Stimulated activated CD8-positive, alpha-beta memory T cell treated with anti-CD3 and anti-CD28 coated beads, Interleukin-15, amount 100 ng/mL, for 24 hours (primary cell): Measurements from ENCODE around the gene BPIFB3.
"Not testable (repeated sequence)": the region's sequence is repeated elsewhere in the genome, so short reads cannot be mapped to it uniquely, and the experiment has no call there.

Experiments
- DNase-seq: peaks from one replicate; pipeline ENCODE4 v3.0.0-alpha.2; 2020; ENCODE audit warnings: low read depth

The BPIFB3 gene

DNA sequence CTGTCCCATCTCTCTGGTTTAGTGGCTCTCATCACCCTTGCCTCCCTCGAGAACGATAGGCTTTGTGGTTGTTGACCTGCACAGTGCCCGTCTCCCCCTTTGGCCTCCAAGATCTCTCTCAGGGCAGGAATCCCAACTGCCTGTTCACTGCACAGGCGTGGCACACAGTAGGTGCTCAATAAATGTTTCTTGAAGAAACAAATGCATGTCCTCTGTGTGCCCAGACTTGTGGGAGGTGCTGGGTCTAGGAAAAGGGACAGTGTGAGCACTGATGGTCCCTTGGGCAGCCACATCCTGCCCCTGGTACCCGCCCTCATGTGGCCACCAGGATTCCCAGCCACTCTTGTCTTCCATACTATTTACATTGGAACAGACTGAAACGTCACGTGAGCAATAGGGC is 24.8 kb upstream of the BPIFB3 start:
- DNase-seq, result no peak

DNA sequence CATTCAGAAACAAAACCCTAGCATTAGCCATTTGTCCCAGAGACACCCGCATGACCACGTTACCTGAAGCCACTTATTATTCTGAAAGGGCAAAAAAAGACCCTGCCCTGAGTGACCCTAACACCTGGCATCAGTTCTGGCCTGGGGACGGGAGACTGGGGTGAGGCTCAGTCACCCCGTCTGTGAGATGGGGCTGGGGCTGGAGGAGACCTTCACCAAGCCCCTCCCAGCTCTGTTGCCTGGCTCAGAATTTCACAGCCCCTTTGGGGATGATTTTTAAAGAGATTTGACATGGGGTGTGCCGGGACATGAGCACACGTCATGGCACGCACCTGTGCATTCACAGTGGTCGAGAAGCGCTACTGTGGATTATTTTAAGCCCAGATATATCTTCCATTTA is 23.6 kb upstream of the BPIFB3 start:
- no peak for DNase-seq

DNA sequence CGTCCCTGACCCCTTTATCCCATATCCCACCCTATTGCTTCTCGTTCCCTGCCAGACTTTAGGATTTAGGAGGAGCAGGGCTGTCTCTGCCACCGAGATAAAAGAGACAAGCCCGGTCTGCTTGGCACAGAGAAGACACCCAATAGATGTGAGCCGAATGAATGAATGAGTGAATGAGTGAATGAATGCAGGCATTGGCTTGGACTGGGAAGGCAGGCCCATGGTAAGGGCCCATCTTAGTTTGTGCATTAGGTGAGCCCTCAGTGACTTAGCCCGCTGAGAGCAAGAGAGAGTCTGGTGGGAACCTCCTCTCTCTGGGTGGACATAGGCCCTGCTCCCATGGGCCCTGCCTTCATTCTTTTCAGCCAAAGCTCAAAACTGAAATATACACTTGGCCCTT is 23.1 kb upstream of the BPIFB3 start:
- no peak for DNase-seq

DNA sequence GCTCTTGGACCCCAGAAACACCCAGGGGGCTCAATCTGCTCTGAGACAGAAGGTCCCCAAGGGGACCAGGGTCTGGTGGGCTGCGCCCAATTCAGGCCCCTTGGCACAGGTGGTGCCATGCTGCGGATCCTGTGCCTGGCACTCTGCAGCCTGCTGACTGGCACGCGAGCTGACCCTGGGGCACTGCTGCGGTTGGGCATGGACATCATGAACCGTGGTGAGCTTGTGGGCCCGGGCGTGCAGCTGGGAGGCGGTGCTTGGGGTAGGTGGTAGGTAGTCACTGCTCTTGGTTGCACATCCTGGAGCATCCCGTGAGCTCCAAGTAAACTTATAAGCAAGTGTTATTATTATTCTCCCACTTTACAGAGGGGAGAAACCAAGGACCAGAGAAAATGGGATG is 22.2 kb upstream of the BPIFB3 start, which contains the start of gene BPIFB6:
TSS of gene BPIFB6 (plus strand) at position 118 of the 400 bp plus-strand sequence. CDS start at position 118, 0 bp downstream.
- DNase-seq, result no peak

DNA sequence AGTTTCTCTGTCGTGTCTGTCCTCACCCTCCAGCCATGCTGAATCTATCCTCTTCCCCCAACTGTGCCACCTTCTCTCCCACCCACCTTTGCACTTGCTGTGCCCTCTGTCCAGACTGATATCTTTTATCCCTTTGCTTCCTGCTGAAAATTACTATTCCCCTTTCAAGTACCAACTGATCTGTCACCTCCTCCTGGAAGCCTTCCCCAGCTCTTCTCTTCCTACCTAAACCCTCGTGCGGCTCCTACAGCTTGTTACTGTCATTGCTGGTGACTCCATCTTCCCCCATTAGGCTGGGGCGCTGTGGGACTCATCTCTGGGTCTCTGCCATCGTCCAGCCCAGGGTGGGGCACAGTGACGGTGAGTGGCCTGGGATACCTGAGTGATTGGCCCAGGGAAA is 21.1 kb upstream of the BPIFB3 start:
- no peak for DNase-seq

DNA sequence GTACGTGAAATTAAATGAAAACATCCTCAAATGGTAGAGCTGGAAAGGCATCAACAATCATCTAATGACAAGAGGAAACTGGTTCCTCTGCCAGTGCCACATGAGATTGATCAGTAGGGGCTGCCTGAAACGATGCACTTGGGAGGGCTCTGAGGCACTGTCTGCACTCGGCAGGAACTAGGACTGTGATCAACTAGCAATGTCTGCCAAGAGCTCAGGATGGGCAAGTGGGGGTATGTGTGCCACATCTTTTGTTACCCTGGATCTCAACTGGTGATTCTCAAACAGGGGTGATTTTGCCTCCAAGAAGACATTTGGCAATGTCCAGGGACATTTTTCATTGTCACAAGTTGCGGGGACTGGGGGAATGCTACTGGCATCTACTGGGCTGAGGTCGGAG is 20.3 kb upstream of the BPIFB3 start:
- no peak for DNase-seq

DNA sequence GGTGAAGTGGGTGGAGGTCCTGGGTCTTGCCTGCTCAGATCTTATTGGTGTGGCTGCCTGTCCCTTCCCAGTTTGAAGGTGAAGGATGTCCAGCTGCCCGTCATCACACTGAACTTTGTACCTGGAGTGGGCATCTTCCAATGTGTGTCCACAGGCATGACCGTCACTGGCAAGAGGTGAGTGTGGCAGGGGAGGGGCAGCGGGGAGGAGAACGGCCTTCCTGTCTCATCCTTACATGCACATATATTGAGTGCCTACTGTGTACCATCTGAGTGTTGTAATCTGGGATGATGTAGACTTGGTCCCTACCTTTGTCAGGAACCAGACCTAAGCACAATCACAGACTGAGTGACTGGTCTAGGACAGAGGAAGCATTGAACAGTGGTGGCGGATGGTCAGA is 19.6 kb upstream of the BPIFB3 start:
- DNase-seq, result no peak

DNA sequence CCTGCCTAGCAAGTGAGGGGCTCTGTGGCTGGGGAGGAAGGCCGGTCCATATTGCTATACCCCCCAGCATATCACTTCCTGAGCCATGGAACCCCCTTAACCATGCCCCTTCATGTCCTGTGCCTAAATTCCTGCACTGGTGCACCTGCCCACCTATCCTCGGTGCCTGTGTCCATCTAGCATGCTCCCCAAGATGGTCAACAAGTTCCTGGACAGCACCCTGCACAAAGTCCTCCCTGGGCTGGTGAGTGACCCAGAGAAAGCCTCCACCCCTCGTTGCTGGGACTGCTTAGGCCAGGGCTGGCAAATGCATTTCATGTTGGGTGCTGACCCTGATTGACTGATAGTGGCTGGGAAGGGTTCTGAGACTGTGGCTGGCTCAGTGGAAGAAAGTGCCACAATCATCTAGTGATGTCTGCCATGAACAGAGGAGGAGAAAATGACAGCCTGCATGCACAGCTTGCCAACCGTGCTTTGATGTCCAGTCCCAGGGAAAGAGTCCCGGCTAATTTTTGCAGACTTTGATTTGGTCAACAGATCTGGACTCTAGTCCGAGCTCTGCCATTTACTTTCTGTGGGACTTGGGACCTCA is 18.7 kb upstream of the BPIFB3 start:
- DNase-seq, result no peak

DNA sequence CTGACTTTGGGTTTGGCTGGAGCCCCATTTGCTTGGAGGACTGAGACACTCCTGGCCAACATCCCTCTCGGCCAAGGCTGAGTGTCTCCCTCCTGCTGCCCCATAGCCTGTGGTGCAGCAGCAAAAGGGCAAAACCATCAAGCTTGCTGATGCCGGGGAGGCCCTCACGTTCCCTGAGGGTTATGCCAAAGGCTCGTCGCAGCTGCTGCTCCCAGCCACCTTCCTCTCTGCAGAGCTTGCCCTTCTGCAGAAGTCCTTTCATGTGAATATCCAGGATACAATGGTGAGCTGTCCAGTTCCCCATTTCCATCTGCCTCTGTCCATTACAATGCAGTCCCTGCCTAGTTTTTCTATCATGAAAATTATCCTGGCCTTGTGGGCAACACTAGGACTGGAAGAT is 16.2 kb upstream of the BPIFB3 start:
- DNase-seq, result no peak

DNA sequence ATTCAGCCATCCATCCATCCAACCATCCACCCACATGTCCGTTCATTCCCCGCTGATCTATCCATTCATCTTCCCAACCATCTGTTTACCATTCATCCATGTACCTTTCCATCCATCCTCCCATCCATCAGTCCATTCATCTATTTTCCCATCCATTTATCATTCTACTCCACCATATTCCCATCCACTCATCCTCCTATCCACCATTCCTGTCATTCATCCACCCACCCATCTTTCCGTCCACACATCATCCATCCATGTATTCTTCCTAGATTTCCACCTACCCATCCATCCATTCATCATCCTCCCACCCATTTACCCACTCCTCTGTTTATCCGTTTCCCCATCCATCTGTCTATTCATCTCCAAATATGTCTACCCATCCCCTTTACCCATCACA is 15.5 kb upstream of the BPIFB3 start:
- no peak for DNase-seq

DNA sequence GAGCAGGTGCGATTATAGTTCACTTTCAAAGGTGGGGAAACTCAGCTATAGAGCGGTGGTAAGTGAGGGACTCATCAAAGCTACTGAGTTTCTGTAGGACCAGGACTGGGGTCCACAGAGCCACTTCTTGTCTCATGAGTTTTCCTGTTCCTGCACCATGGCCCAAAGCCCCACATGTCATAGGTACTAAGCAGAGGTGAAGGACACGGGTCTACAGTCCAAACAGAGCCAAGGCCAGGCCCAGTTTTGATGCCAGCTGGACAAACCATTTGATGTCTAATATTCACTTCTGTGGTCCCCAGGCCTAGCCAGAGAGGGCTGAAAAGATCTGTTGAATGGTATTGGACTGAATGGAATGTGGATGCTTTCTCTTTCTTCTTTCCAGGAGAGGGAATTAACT is 11.3 kb upstream of the BPIFB3 start:
- DNase-seq, result no peak

DNA sequence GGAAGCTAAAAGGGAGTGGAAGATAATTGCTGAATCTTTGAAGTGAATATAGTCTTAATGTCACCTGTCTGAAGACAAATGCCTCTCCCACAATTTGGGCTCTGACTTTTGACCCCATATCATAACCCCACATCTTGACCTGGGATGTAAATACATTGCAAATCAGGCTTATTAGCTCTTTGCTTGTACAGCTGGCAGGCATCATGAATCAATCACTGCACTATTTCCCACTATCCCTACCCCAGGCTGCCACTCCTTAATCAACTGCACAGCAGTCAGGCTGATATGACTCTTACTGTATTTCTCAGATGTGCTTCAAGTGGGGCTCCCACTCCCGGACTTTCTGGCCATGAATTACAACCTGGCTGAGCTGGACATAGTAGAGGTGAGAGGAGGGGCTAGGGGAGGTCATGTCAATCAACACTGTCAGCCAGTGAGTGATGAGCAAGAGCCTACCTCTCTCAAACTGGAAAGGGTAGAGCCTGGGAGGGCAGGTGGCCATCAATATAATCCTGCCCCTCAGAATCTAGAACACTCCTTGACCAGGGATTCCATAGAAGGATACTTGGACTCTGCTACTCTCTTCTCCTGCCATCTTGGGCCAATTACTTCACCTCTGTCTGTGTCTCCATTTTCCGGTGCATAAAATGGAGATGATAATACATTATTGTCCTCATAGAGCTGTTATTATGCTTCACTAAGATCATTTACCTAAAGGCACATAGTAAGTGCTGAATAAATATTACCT is 10.5 kb upstream of the BPIFB3 start:
- no peak for DNase-seq

DNA sequence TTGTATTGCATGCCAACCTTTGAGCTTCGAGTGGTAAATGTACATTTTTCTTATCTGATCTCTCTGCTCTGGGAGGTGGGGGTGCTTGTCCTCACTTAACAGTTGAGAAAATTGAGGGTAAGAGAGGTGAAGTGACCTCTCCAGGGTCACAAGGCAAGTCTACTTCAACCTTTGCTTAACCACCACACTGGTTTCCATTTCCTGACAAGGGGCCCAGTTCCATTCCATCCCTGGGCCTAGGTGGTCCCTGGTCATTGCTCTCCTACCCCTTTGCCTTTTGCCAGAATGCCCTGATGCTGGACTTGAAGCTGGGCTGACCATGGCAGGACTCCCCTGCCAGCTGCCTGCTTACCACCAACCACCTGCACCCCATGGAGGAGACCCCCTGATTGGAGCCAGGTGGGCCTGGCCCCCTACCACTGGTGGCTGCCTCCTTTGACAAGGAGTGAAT is 9.9 kb upstream of the BPIFB3 start:
- no peak for DNase-seq

DNA sequence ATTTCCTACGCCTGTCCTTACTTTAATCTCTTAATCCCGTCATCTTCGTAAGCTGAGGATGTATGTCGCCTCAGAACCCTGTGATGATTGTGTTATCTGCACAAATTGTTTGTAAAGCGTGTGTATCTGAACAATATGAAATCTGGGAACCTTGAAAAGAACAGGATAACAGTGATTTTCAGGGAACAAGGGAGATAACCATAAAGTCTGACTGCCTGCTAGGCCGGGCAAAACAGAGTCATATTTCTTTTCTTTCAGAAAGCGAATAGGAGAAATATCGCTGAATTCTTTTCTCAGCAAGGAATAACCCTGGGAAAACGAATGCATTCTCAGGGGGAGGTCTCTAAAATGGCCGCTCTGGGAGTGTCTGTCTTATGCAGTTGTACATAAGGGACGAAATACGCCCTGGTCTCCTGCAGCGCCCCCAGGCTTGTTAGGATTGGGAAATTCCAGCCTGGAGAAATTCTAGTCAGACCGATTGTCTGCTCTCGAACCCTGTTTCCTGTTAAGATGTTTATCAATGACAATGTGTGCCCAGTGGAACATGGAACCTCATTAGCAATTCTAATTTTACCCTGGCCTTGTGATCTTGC is 8.5 kb upstream of the BPIFB3 start:
- DNase-seq, result not testable (repeated sequence)

DNA sequence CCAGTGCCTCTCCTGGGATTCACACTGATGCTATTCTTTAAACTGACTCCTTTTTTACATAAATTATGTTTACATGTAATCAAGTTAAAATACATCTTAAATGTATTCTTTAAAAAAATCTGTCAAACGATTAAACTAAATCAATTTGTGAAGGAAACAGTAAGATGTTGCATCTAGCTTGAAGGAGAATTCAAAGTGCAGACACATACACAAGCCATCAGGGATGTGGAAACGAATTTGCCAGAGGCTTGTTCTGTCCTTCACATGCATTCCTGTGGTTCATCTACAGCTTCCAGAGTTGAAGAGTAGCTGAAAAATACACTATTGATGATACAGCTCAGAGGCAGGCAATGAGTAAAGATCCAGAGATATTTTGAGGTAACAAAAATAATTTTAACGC is 7.3 kb upstream of the BPIFB3 start:
- DNase-seq, result no peak

DNA sequence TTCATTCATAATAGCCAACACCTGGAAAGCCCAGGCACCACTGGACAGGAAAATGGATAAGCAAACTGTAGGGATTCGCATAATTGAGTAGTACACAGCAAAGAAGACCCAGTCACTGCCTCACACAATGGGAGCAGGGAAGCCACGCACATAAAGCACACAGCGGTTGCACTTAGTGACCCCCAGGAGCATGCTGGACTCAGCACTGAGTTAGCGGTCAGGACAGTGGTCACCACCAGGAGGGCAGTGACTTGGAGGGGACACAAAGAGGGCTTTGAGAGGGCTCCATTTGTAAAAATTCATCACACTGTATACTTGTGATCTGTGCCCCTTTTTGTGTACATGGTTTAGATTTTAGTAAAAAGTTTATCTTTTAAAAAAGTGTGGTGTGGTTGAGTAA is 2.4 kb upstream of the BPIFB3 start:
- DNase-seq, result no peak

DNA sequence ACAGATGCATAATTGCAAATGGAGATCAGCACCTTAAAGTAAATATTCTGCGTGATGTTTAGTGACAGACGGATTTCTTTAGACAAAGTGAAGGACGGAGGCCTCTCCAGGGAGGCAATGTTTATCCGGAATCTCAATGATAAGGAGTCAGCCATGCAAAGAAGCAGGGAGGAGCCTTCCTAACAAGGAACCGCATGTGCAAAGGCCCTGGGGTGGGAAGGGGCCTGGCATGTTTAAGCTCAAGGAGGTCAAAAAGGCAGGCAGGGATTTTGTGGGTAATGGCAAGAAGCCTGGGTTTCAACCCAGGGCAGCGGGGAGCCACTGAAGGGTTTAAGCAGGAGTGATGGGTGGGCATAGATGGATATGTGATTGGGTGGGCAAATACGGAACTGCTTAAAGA is 678 bp downstream of the BPIFB3 start:
- no peak for DNase-seq

DNA sequence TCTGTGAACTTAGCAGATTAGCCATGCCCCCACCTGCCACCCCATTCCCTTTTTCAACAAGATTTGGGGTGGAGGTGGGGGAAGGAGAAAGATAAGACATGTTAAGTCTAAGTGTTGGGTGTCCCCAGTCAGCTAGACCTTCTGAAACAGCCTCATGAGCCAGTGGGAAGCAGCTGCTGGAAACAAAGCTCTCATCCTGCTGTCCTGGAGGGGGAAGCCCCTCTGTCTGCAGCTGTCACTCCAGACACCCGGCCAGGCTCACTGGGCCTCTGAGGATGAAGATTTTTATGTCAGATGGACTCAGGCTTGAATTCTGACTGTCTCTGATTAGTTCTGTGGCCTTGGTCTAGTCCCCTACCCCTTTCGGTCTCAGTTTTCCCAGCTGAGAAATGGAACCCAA is 1.1 kb downstream of the BPIFB3 start:
- DNase-seq, result no peak

DNA sequence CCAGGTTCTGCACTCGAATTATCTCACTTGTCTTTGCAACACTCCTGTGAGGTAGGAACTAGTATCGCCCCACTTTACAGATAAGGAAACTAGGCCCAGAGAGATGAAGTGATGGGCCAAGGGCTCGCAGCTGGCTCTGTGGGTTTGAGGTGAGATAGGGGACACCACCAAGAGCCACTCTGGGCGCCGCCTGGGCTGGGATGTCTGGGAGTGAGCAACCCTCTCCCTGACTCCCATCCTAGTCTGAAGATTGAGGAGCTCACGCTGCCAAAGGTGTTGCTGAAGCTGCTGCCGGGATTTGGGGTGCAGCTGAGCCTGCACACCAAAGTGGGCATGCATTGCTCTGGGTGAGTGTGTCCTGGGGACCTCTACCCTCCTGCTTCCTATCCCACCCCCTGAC is 5.4 kb downstream of the BPIFB3 start:
- no peak for DNase-seq

DNA sequence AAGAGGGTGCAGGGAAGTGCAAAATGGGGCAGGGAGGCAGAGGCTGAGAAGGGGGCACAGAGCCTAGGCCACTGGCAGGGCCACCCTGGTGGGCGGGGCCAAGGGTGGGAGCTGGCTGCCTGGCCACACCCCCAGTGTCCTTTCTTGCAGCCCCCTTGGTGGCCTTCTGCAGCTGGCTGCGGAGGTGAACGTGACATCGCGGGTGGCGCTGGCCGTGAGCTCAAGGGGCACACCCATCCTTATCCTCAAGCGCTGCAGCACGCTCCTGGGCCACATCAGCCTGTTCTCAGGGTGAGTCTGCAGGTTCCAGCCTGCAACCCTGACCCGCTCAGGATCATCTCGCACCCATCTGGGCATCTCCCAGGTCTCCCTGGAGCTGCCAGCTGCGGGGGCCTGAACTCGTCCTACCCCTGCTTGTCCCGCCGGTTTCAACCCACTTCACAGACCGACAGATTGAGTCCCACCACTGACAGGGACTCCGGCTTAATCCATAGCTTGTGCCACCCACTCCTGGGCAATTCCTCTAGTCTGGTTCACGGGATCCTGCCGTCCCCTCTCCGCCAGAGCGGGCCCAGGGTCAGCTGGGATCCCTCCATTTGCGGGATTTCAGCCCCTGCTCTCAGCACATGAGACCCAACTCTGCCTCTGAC is 6.2 kb downstream of the BPIFB3 start:
- DNase-seq, result no peak

DNA sequence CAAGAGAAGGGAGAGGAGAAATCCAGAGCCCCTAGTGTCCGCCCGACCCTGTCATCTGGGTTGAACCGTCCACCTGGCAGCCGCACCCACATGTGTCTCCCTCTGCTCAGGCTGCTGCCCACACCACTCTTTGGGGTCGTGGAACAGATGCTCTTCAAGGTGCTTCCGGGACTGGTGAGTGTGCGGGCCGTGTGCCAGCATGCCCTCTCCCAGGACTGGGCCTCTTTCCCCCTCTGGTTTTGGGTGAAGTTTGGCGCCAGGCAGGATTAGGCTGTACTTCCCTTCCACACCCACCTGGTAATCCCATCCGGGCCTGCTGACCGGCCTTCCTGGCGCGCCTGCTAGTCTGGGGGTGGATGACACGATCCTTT is 7.9 kb downstream of the BPIFB3 start:
- DNase-seq, result no peak

DNA sequence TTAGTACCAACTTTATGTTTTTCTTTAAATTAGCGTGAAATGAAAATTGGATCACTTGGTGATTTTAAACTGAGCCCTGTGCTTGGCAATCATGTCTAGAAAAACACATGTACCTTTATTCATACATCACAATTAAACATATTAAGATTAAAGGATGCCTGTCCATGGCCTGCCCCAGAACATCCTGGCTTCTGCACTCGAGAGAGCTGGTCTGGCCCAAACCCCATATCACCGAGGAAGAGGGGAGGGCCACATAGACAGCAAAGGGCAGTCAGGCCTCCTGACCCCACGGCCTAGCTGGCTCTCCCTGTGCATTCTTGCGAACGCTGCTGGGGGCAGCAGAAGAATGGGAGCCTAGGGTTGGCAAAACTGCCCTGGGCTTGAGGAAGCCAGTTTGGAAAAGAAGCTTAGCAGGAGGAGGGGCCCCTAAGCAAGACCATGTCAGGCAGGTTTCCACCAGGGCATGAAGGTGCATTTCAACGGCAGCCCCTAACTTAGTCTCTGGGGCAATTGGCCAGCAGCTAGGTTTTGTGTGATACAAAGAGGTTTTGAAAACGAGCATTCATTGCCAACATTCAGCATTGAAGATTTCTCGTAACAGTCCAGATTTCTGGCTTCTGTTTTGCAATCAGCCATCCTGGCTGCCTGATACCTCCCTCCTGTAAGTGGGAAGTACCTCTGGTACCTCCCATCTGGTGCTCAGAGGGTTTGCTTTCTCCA is 8.6 kb downstream of the BPIFB3 start:
- no peak for DNase-seq

DNA sequence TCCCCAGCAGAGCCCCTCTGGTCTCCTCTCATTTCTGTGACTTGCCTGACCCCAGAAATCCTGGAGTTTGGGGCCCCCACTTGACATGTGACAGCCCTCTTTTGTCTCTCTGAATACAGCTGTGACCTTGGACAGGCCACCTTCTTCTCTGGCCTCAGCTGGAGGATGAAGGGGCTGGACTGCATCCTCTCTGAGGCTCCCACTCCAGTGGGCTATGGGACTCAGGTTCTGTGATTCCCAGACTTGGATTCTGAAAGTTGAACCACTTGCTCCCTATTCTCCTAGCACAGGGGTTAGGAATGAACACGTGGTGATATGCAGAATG is 9.1 kb downstream of the BPIFB3 start:
- no peak for DNase-seq
